Measurements from ENCODE around the gene NOL4L.
"Not testable (repeated sequence)": the region's sequence is repeated elsewhere in the genome, so short reads cannot be mapped to it uniquely, and the experiment has no call there.

Gene NOL4L

GRCh38 chr20:32612351-32613191 is 27.4 kb upstream of the NOL4L start:
- no peak for DNase-seq

- no peak for DNase-seq
Measured at GRCh38 chr20:32611868-32612267, 26.7 kb upstream of the NOL4L start.

- no peak for DNase-seq
Measured at GRCh38 chr20:32611286-32611685, 26.2 kb upstream of the NOL4L start.

GRCh38 chr20:32610472-32611218 is 25.5 kb upstream of the NOL4L start:
- no peak for DNase-seq

- no peak for DNase-seq
Measured at GRCh38 chr20:32609993-32610392, 24.9 kb upstream of the NOL4L start.

GRCh38 chr20:32609111-32609773 is 24.1 kb upstream of the NOL4L start:
- DNase-seq = no peak

- no peak for DNase-seq
Measured at GRCh38 chr20:32608664-32609015, 23.5 kb upstream of the NOL4L start.

- no peak for DNase-seq
Measured at GRCh38 chr20:32607727-32608663, 22.9 kb upstream of the NOL4L start.

- no peak for DNase-seq
Measured at GRCh38 chr20:32607324-32607723, 22.2 kb upstream of the NOL4L start.

GRCh38 chr20:32606790-32607189 is 21.7 kb upstream of the NOL4L start:
- no peak for DNase-seq

GRCh38 chr20:32606107-32606506 is 21.0 kb upstream of the NOL4L start:
- DNase-seq = no peak

- peak; percentile 11 for DNase-seq
Measured at GRCh38 chr20:32605167-32605656, 20.1 kb upstream of the NOL4L start.

- DNase-seq = peak; percentile 21
Measured at GRCh38 chr20:32603046-32603726, 18.1 kb upstream of the NOL4L start.

- no peak for DNase-seq
Measured at GRCh38 chr20:32602273-32602672, 17.1 kb upstream of the NOL4L start.

GRCh38 chr20:32600681-32601237 is 15.6 kb upstream of the NOL4L start:
- DNase-seq = no peak

- DNase-seq = no peak
Measured at GRCh38 chr20:32599783-32600340, 14.7 kb upstream of the NOL4L start.

GRCh38 chr20:32598606-32599005 is 13.5 kb upstream of the NOL4L start:
- no peak for DNase-seq

- DNase-seq = no peak
Measured at GRCh38 chr20:32597714-32598113, 12.6 kb upstream of the NOL4L start.

GRCh38 chr20:32596681-32597252 is 11.6 kb upstream of the NOL4L start:
- DNase-seq = no peak

GRCh38 chr20:32595143-32595542 is 10.0 kb upstream of the NOL4L start:
- no peak for DNase-seq

GRCh38 chr20:32594669-32595068 is 9.5 kb upstream of the NOL4L start:
- DNase-seq = not testable (repeated sequence)

All from CD4-positive, alpha-beta T cell treated with Interferon gamma for 1 hour (primary cell).